Psoas muscle (tissue), 8 donors: ENCODE data around the gene EEPD1. TPM values are rescaled to one million over a fixed set of nuclear protein-coding genes. Genes with fewer than 3 reads are reported as not detected.
A peak's percentile ranks its signal among the peaks of the same experiment; 100 is the strongest.

ENCODE experiments used
- ATAC-seq, 4 donors: fragments of 200-7000 bp; cut with Tn5 transposase; one replicate each; pipeline ENCODE4 v1.9.1; 2020; ENCODE audit warnings: moderate library complexity in 3 of 4, mild to moderate bottlenecking in 2 of 4
- DNase-seq, 2 donors: peaks; one replicate each; pipeline ENCODE4 v3.0.0-alpha.2; 2020
- H3K27ac ChIP-seq: fragments of 200-600 bp; one replicate; pipeline ENCODE4 v1.8.0; 2022
- H3K27me3 ChIP-seq, 3 donors: fragments of 200-600 bp in 1 of 3; one replicate each; pipeline versions ENCODE4 v1.6.1 to v1.8.0; 2013 to 2022; ENCODE audit warnings: low read length in 2 of 3, mild to moderate bottlenecking in 2 of 3, moderate library complexity in 1 of 3; ENCODE audit not compliant: insufficient read depth in 3 of 3
- H3K36me3 ChIP-seq, 2 donors: fragments of 200-600 bp in 1 of 2; one replicate each; pipeline versions ENCODE4 v1.6.1 to v1.8.0; 2013 to 2022; ENCODE audit warnings: low read depth in 1 of 2, mild to moderate bottlenecking in 1 of 2, moderate library complexity in 1 of 2; ENCODE audit not compliant: insufficient read depth in 1 of 2
- H3K4me1 ChIP-seq: fragments of 200-600 bp; one replicate; pipeline ENCODE4 v1.8.0; 2022
- H3K4me3 ChIP-seq: fragments of 200-600 bp; one replicate; pipeline ENCODE4 v1.8.0; 2022; ENCODE audit warnings: mild to moderate bottlenecking
- H3K9me3 ChIP-seq: fragments of 200-600 bp; one replicate; pipeline ENCODE4 v1.8.0; 2022
- CTCF ChIP-seq: fragments of 200-600 bp; IDR thresholded peaks from one replicate; pipeline ENCODE4 v1.8.0; 2022; ENCODE audit warnings: antibody characterized with exemption
- WGBS, 3 donors: extraction: QIAGEN DNeasy Blood & Tissue Kit; methylation state at CpG; one replicate each; pipeline versions ENCODE4 v1.1.6 to v1.1.7; 2013; 5-methylcytosine and 5-hydroxymethylcytosine counted together
- intact Hi-C, 2 donors: fragments of 100-400 bp; cut with DNase I; formaldehyde crosslinking; loops; one replicate each; pipeline versions ENCODE4 v1.11.0 to v1.14.2; 2022
- polyA plus RNA-seq, 3 donors: library from polyadenylated mRNA; stranded (reverse); fragments of 200-250 nt; gene quantifications; one replicate each; pipeline ENCODE4 v1.2.3, GENCODE V29; 2013
- total RNA-seq, 4 donors: library from RNA; stranded (reverse); fragmentation: NEBNext Ultra II Directional in 2 of 4; extraction: Animal tissue kit (Norgen Biotek cat#: 25700) in 2 of 4; gene quantifications; one replicate each; pipeline versions ENCODE4 v1.2.1 to v1.2.4, GENCODE V29; 2021 to 2023
- donor health status: healthy with polysubstance abuse.
- donor health status: DM: no; HTN: no; CAD: no; lungs with moderate emphysema.
- donor health status: Bipolar disorder and iron deficiency.
- donor health status: healthy.
- donor health status: DM: yes; HTN: yes; CAD: no.
- donor health status: DM: no; HTN: no; CAD: no.
- donor health status: DM: no; HTN: no; CAD: no.
- donor health status: DM: yes; HTN: yes; CAD: no.

The EEPD1 gene
- total and polyA plus RNA-seq, 7 donors = 7.3 to 61.2 (median 45.5) TPM

GRCh38 chr7:36191292-36191920 lies 38.4 kb downstream of the EEPD1 start:
- TF ChIP-seq CTCF = no peak
- 48 to 77% (median 53%) methylated on average over 7 of the region's 7 CpGs for WGBS, 3 donors
- peak; percentile 12 to 36 (median 24) for ATAC-seq
- no peak overlapping the region for H3K4me3 ChIP-seq
- H3K9me3 ChIP-seq = no peaks in the 10 kb centered on the region
- H3K36me3 ChIP-seq = no peaks in the 10 kb centered on the region
- intact Hi-C loops = no loop called here
- no peaks in the 10 kb centered on the region for H3K27me3 ChIP-seq
- peak overlapping the region; percentile 66 for H3K27ac ChIP-seq
- peaks cover 66% of the 10 kb centered on the region for H3K4me1 ChIP-seq
- no peak for DNase-seq

GRCh38 chr7:36192053-36192824 lies 39.2 kb downstream of the EEPD1 start:
- ATAC-seq (peak; percentile 30 to 64 (median 50)), DNase-seq (no peak)
- no peak overlapping the region for H3K4me3 ChIP-seq
- no peak for TF ChIP-seq CTCF
- 55 to 72% (median 59%) methylated on average over 11 of the region's 11 CpGs for WGBS, 3 donors
- H3K36me3 ChIP-seq = no peaks in the 10 kb centered on the region
- peaks cover 65% of the 10 kb centered on the region for H3K4me1 ChIP-seq
- peak overlapping the region; percentile 66 for H3K27ac ChIP-seq
- intact Hi-C loops = no loop called here
- H3K27me3 ChIP-seq = no peaks in the 10 kb centered on the region
- H3K9me3 ChIP-seq = no peaks in the 10 kb centered on the region

GRCh38 chr7:36192877-36193276 lies 39.8 kb downstream of the EEPD1 start:
- no peak for TF ChIP-seq CTCF
- Histone ChIP-seq H3K9me3 (no peaks in the 10 kb centered on the region), H3K27me3 (no peaks in the 10 kb centered on the region), H3K4me1 (peaks cover 60% of the 10 kb centered on the region), H3K27ac (peak overlapping the region; percentile 66), H3K4me3 (no peak overlapping the region), H3K36me3 (no peaks in the 10 kb centered on the region)
- 88 to 94% (median 91%) methylated on average over 7 of the region's 7 CpGs for WGBS, 3 donors
- intact Hi-C loops = no loop called here
- DNase-seq (no peak), ATAC-seq (peak in 1 of 4 donors; percentile 29)

- intact Hi-C loops = no loop called here
- H3K4me3 ChIP-seq = no peak overlapping the region
- peak; percentile 31 to 65 (median 44) for ATAC-seq
- H3K27ac ChIP-seq = peak overlapping the region; percentile 59
- no peaks in the 10 kb centered on the region for H3K27me3 ChIP-seq
- TF ChIP-seq CTCF = no peak
- H3K9me3 ChIP-seq = no peaks in the 10 kb centered on the region
- WGBS, 3 donors = 26 to 48% (median 26%) methylated on average over 4 of the region's 4 CpGs
- H3K36me3 ChIP-seq = no peaks in the 10 kb centered on the region
- peaks cover 58% of the 10 kb centered on the region for H3K4me1 ChIP-seq
- DNase-seq = no peak
Observed at GRCh38 chr7:36198854-36199266, 45.8 kb downstream of the EEPD1 start.
